ENCODE measurements around the gene FNDC3B. TPM values are rescaled to one million over a fixed set of nuclear protein-coding genes. Genes with fewer than 3 reads are reported as not detected.

Gene FNDC3B
- total and polyA plus RNA-seq, 2 donors from 2014 or later, result 11.8 to 185 TPM

GRCh38 chr3:172085557-172085895, 46.1 kb downstream of the FNDC3B start:
- DNase-seq (no peak), FAIRE-seq (no peak)
- no peak overlapping the region for H3K27ac ChIP-seq (ENCODE audit: low read depth in 2 of 2, low read length in 2 of 2)
- peaks cover 0 to 6% (median 0%) of the 10 kb centered on the region in 3 donors for H3K36me3 ChIP-seq (ENCODE audit: control insufficient read depth in 2 of 3, insufficient read depth in 3 of 3, low read length in 3 of 3)
- TF ChIP-seq CTCF (IDR thresholded peaks at IDR 0.05; ENCODE audit: borderline replicate concordance, extremely low read depth, insufficient read depth), result no peak
- no peak overlapping the region for H3K9ac ChIP-seq (ENCODE audit: low read length in 3 of 3)
- no peaks in the 10 kb centered on the region for H3K27me3 ChIP-seq (ENCODE audit: control insufficient read depth, insufficient read depth, low read length)
- intact Hi-C loops (cut with DNase I), result no loop called here
- no peaks in the 10 kb centered on the region for H3K9me3 ChIP-seq (ENCODE audit: control insufficient read depth in 2 of 3, insufficient read depth in 1 of 3, low read length in 3 of 3)
- peaks cover 0 to 15% (median 13%) of the 10 kb centered on the region in 3 donors for H3K4me1 ChIP-seq (ENCODE audit: control insufficient read depth in 2 of 3, insufficient read depth in 2 of 3, low read depth in 1 of 3, low read length in 3 of 3)
- no peak overlapping the region for H3K4me3 ChIP-seq (ENCODE audit: low read length in 3 of 3)

- Histone ChIP-seq H3K4me3 (ENCODE audit: low read length in 3 of 3) (no peak overlapping the region), H3K27me3 (ENCODE audit: control insufficient read depth, insufficient read depth, low read length) (no peaks in the 10 kb centered on the region), H3K36me3 (ENCODE audit: control insufficient read depth in 2 of 3, insufficient read depth in 3 of 3, low read length in 3 of 3) (peaks cover 0 to 6% (median 0%) of the 10 kb centered on the region in 3 donors), H3K4me1 (ENCODE audit: control insufficient read depth in 2 of 3, insufficient read depth in 2 of 3, low read depth in 1 of 3, low read length in 3 of 3) (peaks cover 0 to 12% (median 12%) of the 10 kb centered on the region in 3 donors), H3K9me3 (ENCODE audit: control insufficient read depth in 2 of 3, insufficient read depth in 1 of 3, low read length in 3 of 3) (no peaks in the 10 kb centered on the region), H3K27ac (ENCODE audit: low read depth in 2 of 2, low read length in 2 of 2) (no peak overlapping the region), H3K9ac (ENCODE audit: low read length in 3 of 3) (no peak overlapping the region)
- no peak for DNase-seq
- intact Hi-C loops (cut with DNase I), result no loop called here
- no peak for FAIRE-seq
- no peak for TF ChIP-seq CTCF (IDR thresholded peaks at IDR 0.05; ENCODE audit: borderline replicate concordance, extremely low read depth, insufficient read depth)
Measured at GRCh38 chr3:172086071-172086470, 46.7 kb downstream of the FNDC3B start.

- FAIRE-seq (no peak), DNase-seq (no peak)
- Histone ChIP-seq H3K9ac (ENCODE audit: low read length in 3 of 3) (no peak overlapping the region), H3K27ac (ENCODE audit: low read depth in 2 of 2, low read length in 2 of 2) (no peak overlapping the region), H3K9me3 (ENCODE audit: control insufficient read depth in 2 of 3, insufficient read depth in 1 of 3, low read length in 3 of 3) (no peaks in the 10 kb centered on the region), H3K36me3 (ENCODE audit: control insufficient read depth in 2 of 3, insufficient read depth in 3 of 3, low read length in 3 of 3) (peaks cover 0 to 6% (median 0%) of the 10 kb centered on the region in 3 donors), H3K27me3 (ENCODE audit: control insufficient read depth, insufficient read depth, low read length) (no peaks in the 10 kb centered on the region), H3K4me1 (ENCODE audit: control insufficient read depth in 2 of 3, insufficient read depth in 2 of 3, low read depth in 1 of 3, low read length in 3 of 3) (peaks cover 0 to 10% (median 6%) of the 10 kb centered on the region in 3 donors), H3K4me3 (ENCODE audit: low read length in 3 of 3) (no peak overlapping the region)
- no peak for TF ChIP-seq CTCF (IDR thresholded peaks at IDR 0.05; ENCODE audit: borderline replicate concordance, extremely low read depth, insufficient read depth)
- intact Hi-C loops (cut with DNase I), result no loop called here
Measured at GRCh38 chr3:172087198-172087597, 47.8 kb downstream of the FNDC3B start.
